Stimulated activated CD8-positive, alpha-beta memory T cell treated with anti-CD3 and anti-CD28 coated beads, Interleukin-15, amount 100 ng/mL, for 24 hours (primary cell): ENCODE measurements around the gene KIAA1217.
"Not testable (repeated sequence)": the region's sequence is repeated elsewhere in the genome, so short reads cannot be mapped to it uniquely, and the experiment has no call there.

Source experiments
- DNase-seq: peaks from one replicate; pipeline ENCODE4 v3.0.0-alpha.2; 2020; ENCODE audit warnings: low read depth

KIAA1217 gene

GRCh38 chr10:24465891-24466818 is 257.2 kb downstream of the KIAA1217 start:
- no peak for DNase-seq

- DNase-seq = no peak
These were observed 258.2 kb downstream of the KIAA1217 start for GRCh38 chr10:24467136-24467535.

GRCh38 chr10:24467605-24468004 is 258.7 kb downstream of the KIAA1217 start:
- DNase-seq = no peak

- no peak for DNase-seq
These were observed 259.4 kb downstream of the KIAA1217 start for GRCh38 chr10:24468281-24468751.

GRCh38 chr10:24469993-24470392 is 261.1 kb downstream of the KIAA1217 start:
- no peak for DNase-seq

- no peak for DNase-seq
These were observed 266.7 kb downstream of the KIAA1217 start for GRCh38 chr10:24475598-24475997.

GRCh38 chr10:24476913-24477701 is 268.2 kb downstream of the KIAA1217 start:
- DNase-seq = no peak

- no peak for DNase-seq
These were observed 269.0 kb downstream of the KIAA1217 start for GRCh38 chr10:24477915-24478314.

GRCh38 chr10:24479806-24480205 is 270.9 kb downstream of the KIAA1217 start:
- no peak for DNase-seq

GRCh38 chr10:24480447-24480846 is 271.5 kb downstream of the KIAA1217 start:
- DNase-seq = no peak

- no peak for DNase-seq
These were observed 272.3 kb downstream of the KIAA1217 start for GRCh38 chr10:24481241-24481640.

- not testable (repeated sequence) for DNase-seq
These were observed 273.8 kb downstream of the KIAA1217 start for GRCh38 chr10:24482713-24483112.

- DNase-seq = no peak
These were observed 274.8 kb downstream of the KIAA1217 start for GRCh38 chr10:24483701-24484100.

- no peak for DNase-seq
These were observed 275.8 kb downstream of the KIAA1217 start for GRCh38 chr10:24484771-24485170.

- DNase-seq = no peak
These were observed 276.4 kb downstream of the KIAA1217 start for GRCh38 chr10:24485304-24485703.

- DNase-seq = no peak
These were observed 279.7 kb downstream of the KIAA1217 start for GRCh38 chr10:24488631-24489030.

GRCh38 chr10:24493165-24493564 is 284.2 kb downstream of the KIAA1217 start:
- DNase-seq = no peak

GRCh38 chr10:24494236-24494635 is 285.3 kb downstream of the KIAA1217 start:
- DNase-seq = no peak

- no peak for DNase-seq
These were observed 285.8 kb downstream of the KIAA1217 start for GRCh38 chr10:24494777-24495176.

GRCh38 chr10:24495666-24496460 is 286.9 kb downstream of the KIAA1217 start:
- DNase-seq = no peak

- no peak for DNase-seq
These were observed 288.0 kb downstream of the KIAA1217 start for GRCh38 chr10:24496906-24497305.
